Activated CD4-positive, alpha-beta memory T cell treated with anti-CD3 and anti-CD28 coated beads for 36 hours (primary cell): Measurements from ENCODE around the gene RASSF4. TPM values are rescaled to one million over a fixed set of nuclear protein-coding genes. Genes with fewer than 3 reads are reported as not detected.

ENCODE experiments used
- CTCF ChIA-PET: fragments of 350-600 bp; sonication (Branson Sonifier 250); formaldehyde crosslinking; loops from one replicate; lab custom pipeline; 2021; ENCODE audit warnings: antibody characterized with exemption, inconsistent platforms; lab: Charles Lee
- POLR2A ChIA-PET: fragments of 350-600 bp; sonication (Branson Sonifier 250); formaldehyde crosslinking; loops from one replicate; lab custom pipeline; 2021; ENCODE audit warnings: antibody characterized with exemption; lab: Charles Lee
- DNase-seq: peaks from one replicate; pipeline ENCODE4 v3.0.0-alpha.2; 2020
- H3K27ac Mint-ChIP-seq: one replicate; pipeline ENCODE4 v1.8.0; 2021; ENCODE audit warnings: mixed read lengths
- H3K27me3 Mint-ChIP-seq: one replicate; pipeline ENCODE4 v1.8.0; 2021; ENCODE audit warnings: mixed read lengths
- H3K36me3 Mint-ChIP-seq: one replicate; pipeline ENCODE4 v1.8.0; 2021; ENCODE audit warnings: mixed read lengths
- H3K4me1 Mint-ChIP-seq: one replicate; pipeline ENCODE4 v1.8.0; 2021; ENCODE audit warnings: low read depth, mixed read lengths
- H3K4me3 Mint-ChIP-seq: one replicate; pipeline ENCODE4 v1.8.0; 2021; ENCODE audit warnings: mild to moderate bottlenecking, mixed read lengths
- H3K9me3 Mint-ChIP-seq: one replicate; pipeline ENCODE4 v1.8.0; 2021; ENCODE audit warnings: mixed read lengths
- intact Hi-C: fragments of 100-400 bp; cut with micrococcal nuclease; formaldehyde crosslinking; loops from one replicate; pipeline ENCODE4 v1.15.1; 2023
- total RNA-seq, 2 experiments: library from RNA; stranded (reverse); gene quantifications; one replicate each; pipeline ENCODE4 v1.2.3, GENCODE V29; 2021

RASSF4 gene
- total RNA-seq, 2 experiments from 2014 or later, result 0.77 to 1.1 TPM

DNA sequence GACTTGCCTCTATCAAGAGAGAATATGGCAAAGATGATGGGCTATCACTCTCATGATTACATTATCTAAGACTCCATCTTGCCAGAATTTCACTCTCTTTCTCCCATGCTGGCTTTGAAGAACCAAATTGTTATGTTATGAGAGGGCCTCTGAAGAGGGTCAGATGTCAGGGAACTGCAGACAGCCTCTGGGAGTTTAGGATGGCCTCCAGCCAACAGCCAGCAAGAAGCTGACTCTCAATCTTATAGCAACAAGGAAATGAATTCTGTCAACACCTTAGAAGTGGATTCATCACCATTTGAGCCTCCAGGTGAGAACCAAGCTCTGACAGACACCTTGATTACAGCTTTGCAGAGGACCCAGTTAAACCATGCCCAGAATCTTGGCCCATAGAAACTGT, 74.7 kb downstream of the RASSF4 start:
- intact Hi-C loops, result no loop called here
- peaks cover 26% of the 10 kb centered on the region for H3K9me3 Mint-ChIP-seq
- peaks cover 9% of the 10 kb centered on the region for H3K27me3 Mint-ChIP-seq
- DNase-seq, result no peak
- H3K4me3 Mint-ChIP-seq, result no peak overlapping the region
- no peak overlapping the region for H3K27ac Mint-ChIP-seq
- H3K4me1 Mint-ChIP-seq, result no peaks in the 10 kb centered on the region
- peaks cover 4% of the 10 kb centered on the region for H3K36me3 Mint-ChIP-seq
- CTCF ChIA-PET, result no interaction called here
- POLR2A ChIA-PET, result no interaction called here

DNA sequence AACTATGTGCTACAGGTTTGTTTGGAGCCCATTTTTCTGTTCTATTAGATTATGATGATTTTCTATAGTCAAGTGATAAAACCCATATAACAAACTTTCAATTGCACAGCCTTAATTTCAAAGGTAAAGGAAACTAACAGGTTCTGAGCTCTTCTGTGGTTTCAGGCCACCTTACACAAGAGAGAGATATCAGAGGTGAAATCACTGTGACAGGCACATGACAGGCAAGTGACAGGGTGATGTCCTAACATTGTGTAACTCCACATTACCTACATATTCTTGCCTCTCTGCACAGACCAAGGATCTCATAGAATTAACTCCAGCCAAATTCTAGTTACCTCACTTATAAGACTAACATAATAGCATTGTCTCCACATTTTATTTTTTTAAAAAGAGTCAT, 76.1 kb downstream of the RASSF4 start:
- Mint-ChIP-seq H3K4me3 (no peak overlapping the region), H3K27me3 (peaks cover 11% of the 10 kb centered on the region), H3K4me1 (no peaks in the 10 kb centered on the region), H3K9me3 (peaks cover 18% of the 10 kb centered on the region), H3K27ac (no peak overlapping the region), H3K36me3 (peaks cover 2% of the 10 kb centered on the region)
- CTCF ChIA-PET, result no interaction called here
- intact Hi-C loops, result no loop called here
- no peak for DNase-seq
- POLR2A ChIA-PET, result no interaction called here

DNA sequence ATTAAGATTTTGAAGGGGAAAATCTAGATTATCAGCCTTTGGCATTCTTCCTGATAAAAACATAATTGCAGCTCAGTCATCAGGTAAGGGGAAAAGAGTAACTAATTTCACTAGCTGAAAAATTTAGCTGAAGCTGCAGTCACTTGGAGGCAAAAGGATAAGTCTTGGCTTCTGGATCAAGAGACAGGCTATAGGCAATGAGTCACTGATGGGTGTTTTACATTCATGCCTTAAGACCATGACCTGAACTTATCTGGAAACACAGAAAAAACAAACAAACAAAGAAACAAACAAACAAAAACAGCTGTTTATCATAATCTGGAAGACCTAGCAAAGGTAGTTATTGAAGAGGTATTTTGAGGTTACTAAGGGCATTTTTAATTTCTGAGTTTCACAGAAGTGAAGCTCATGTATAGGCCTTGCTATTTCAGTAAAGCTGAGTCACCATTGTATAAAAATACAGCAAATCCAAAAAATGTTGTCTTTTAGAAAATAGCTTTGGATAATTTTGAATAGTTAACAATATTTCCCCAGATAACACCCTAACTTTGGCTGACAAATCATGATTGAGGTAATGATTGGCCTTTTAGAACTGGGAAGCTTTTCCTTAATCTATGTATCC, 81.4 kb downstream of the RASSF4 start:
- CTCF ChIA-PET, result no interaction called here
- intact Hi-C loops, result no loop called here
- POLR2A ChIA-PET, result interaction anchor here (1.0 kb wide), 1 partner anchor 20 kb away, joined by 3 read pairs; no protein-coding TSS in a partner anchor

DNA sequence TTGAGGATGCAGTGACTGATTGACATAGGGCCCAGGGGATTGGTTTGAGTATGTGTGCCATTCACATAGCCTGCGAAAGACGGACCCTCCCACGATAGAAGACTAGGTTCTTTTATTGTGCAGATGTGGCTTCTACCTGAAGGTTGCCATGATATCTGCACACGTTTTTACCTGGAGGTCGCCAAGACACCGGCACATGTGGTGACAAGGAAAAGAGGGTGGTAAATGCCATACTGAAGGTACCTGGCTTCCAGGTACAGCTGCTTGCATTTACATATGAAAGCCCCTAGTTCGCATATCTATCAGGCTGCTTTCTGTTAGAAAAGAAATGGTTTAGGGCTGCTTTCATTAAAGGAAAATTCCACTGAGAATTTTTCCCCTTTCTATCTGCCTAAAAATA, 84.7 kb downstream of the RASSF4 start:
- Mint-ChIP-seq H3K27me3 (peaks cover 4% of the 10 kb centered on the region), H3K4me3 (no peak overlapping the region), H3K27ac (no peak overlapping the region), H3K9me3 (peaks cover 8% of the 10 kb centered on the region), H3K4me1 (no peaks in the 10 kb centered on the region), H3K36me3 (peaks cover 3% of the 10 kb centered on the region)
- DNase-seq, result no peak
- POLR2A ChIA-PET, result no interaction called here
- intact Hi-C loops, result no loop called here
- CTCF ChIA-PET, result no interaction called here

More for the DNA sequence above, 81.4 kb downstream of the RASSF4 start:
- no peak overlapping the region for H3K27ac Mint-ChIP-seq
- no peaks in the 10 kb centered on the region for H3K36me3 Mint-ChIP-seq
- H3K4me1 Mint-ChIP-seq, result no peaks in the 10 kb centered on the region
- no peak overlapping the region for H3K4me3 Mint-ChIP-seq
- peaks cover 6% of the 10 kb centered on the region for H3K27me3 Mint-ChIP-seq
- no peaks in the 10 kb centered on the region for H3K9me3 Mint-ChIP-seq
- no peak for DNase-seq

Other genes with a start within 250 kb of the RASSF4 start
- not detected for gene TMEM72, start 48.5 kb upstream of the RASSF4 start, total RNA-seq
- gene DEPP1, start 19.0 kb downstream of the RASSF4 start, total RNA-seq, result under 1 TPM; 0.34 to 0.40 TPM
- gene ZNF22, start 41.1 kb downstream of the RASSF4 start, total RNA-seq, result 10 to 100 TPM; 19.3 to 19.9 TPM